T-helper 2 cell treated with Interferon-gamma antibody and Interleukin-4, amounts not matched to agents 100 ng/mL and 5 ng/mL, for 36 hours (primary cell): Measurements from ENCODE around the gene SBF1. TPM values are rescaled to one million over a fixed set of nuclear protein-coding genes. Genes with fewer than 3 reads are reported as not detected.
"Not testable (repeated sequence)": the region's sequence is repeated elsewhere in the genome, so short reads cannot be mapped to it uniquely, and the experiment has no call there.

Source experiments
- intact Hi-C: fragments of 100-400 bp; cut with micrococcal nuclease; formaldehyde crosslinking; loops from one replicate; pipeline ENCODE4 v1.15.1; 2023
- total RNA-seq: library from RNA; stranded (reverse); gene quantifications from 2 replicates; pipeline ENCODE4 v1.2.3, GENCODE V29; 2022

SBF1 gene
- total RNA-seq, 1 donor from 2014 or later, result 152 TPM

DNA sequence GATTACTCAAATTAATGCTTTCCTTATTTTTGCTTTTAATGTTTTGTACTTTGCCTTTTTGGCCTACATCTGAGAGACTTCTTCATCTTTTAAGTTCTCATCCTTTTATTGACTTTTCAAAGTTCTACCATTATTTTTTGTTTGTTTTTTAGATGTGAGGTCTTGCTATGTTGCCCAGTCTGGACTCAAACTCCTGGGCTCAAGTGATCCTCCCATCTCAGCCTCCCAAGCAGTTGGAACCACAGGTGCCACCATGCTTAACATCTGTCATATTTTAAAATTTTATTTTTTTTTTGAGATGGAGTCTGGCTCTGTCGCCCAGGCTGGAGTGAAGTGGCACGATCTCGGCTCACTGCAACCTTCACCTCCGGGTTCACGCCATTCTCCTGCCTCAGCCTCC lies 73.9 kb downstream of the SBF1 start:
- intact Hi-C loops, result no loop called here

DNA sequence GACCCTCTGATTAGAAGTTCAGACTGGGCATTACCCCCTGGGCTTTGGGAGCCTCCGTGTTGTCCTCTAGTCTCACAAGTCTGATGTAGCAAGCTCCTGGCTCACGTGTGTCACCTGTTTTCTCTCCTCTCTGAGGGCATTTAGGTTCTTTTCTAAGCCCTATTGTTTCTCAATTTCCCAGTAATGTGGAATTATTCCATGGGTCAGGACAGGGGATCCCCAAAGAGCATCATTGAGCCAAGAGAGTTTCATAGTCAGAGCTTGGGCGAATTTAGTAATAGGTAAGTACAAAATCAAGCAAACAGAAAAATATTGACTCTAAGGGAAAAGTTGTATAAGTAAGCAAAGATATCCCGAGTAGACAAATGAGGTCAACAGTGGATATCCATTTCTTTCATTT lies 74.4 kb downstream of the SBF1 start:
- intact Hi-C loops, result no loop called here

DNA sequence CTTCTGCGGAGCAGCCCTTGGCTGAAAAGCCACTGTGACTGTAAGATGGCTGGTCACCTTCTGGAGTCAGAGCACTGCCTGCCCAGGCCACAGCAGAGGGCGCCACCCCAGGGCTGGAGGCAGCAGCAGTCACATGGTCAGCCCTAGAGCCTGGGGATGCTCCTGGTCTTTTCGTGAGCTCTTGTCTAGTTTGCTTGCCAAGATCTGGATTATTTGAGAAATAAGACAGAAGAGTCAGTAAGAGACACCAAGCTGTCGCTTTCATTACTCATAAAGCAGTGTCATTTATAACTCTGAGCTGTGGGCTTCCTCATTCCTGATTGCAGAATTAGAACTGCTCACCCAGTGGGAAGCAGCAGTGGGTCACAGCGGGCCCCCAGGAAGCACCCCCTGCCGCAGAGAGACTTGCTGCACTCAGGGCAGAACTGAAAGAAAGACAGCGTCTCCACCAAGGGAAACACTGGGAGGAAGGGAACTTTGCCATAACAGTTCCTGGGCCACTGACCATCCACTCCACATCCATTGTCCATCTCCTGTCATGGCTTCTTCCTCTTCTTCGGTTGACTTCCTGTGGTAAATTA lies 75.0 kb downstream of the SBF1 start:
- intact Hi-C loops, result no loop called here

DNA sequence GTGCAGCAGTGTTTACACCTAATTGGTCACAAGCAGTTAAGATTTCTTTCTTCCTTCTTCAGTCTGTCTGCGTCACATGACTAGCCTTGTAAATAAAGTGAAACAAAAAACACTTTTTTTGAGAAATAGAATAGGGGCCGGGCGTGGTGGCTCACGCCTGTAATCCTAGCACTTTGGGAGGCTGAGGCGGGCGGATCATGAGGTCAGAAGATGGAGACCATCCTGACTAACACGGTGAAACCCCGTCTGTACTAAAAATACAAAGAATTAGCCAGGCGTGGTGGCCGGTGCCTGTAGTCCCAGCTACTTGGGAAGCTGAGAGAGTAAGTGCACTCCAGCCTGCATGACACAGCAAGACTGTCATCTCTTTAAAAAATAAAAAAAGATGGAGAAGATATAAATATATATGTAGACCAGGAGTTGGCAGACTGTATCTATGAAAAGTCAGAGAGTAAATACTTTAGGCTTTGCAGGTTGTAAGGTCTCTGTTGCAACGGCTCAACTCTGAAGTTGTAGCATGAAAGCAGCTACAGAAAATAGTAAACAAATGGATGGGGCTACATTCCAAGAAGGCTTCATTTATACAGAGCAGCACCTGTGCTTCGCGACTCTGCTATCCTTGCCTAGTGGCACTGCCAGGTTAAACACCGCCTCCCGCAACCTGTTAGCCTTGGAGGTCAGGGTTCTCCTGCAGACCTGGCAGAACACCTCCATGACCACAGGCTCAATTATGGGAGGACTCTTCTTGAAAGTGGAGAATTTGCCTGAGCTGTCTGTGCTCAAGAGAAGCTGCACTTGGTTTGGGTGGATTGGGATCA lies 75.8 kb downstream of the SBF1 start:
- intact Hi-C loops, result no loop called here

DNA sequence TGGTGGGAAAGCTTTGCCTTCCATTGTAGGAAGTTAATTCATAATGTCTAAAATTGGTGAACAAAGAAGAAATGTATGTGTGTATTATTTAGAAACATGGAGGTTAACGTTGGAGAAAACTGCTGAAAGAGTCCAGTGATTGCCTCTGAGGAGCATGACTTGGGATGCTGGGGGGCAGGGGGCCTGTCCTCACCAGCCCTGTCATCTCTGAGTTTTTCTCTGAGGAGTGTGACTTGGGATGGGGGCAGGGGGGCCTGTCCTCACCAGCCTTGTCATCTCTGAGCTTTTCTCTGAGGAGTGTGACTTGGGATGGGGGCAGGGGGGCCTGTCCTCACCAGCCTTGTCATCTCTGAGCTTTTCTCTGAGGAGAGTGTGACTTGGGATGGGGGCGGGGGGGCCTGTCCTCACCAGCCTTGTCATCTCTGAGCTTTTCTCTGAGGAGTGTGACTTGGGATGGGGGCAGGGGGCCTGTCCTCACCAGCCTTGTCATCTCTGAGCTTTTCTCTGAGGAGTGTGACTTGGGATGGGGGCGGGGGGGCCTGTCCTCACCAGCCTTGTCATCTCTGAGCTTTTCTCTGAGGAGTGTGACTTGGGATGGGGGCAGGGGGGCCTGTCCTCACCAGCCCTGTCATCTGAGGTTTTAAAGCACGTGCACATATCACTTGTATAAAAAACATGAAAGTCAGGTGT lies 77.3 kb downstream of the SBF1 start:
- intact Hi-C loops, result not testable (repeated sequence)

DNA sequence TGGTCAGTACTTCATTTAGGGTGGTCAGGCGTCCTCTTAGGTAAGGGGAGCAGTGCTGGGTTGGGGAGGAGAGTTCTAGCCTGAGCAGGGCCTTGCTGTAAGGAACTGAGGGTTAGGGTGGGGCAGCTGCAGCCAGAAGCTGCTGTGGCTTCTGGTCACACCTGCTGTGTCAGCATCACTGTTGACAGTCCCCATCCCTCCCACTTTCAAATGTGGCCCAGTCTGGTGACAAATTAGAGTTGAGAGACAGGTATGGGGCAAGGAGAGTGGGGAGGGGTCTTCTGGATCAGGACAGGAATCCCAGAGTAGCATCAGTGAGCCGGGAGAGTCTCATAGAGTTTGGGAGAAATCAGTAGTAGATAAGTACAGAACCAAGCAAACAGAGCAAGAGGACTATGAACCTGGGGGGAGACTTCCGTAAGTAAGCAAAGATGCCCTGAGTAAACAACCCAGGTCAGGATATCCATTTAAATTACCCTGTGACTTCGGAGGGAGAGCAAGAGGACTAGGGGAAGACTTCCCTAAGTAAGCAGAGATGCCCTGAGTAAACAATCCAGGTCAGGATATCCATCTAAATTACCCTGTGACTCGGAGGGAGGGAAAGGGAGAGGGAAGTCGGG lies 78.0 kb downstream of the SBF1 start:
- intact Hi-C loops, result no loop called here

Other genes with a start within 250 kb of the SBF1 start
- 56.4 and 57.5 TPM in 2 replicates for gene TUBGCP6, start 230.0 kb downstream of the SBF1 start, total RNA-seq
- gene HDAC10, start 223.8 kb downstream of the SBF1 start, total RNA-seq, result 87.4 and 88.2 TPM in 2 replicates
- gene MAPK12, start 213.4 kb downstream of the SBF1 start, total RNA-seq, result 5.5 and 5.7 TPM in 2 replicates
- gene MAPK11, start 204.7 kb downstream of the SBF1 start, total RNA-seq, result 10.2 and 12.0 TPM in 2 replicates
- gene PLXNB2, start 167.4 kb downstream of the SBF1 start, total RNA-seq, result 10.1 and 11.0 TPM in 2 replicates
- gene DENND6B, start 148.0 kb downstream of the SBF1 start, total RNA-seq, result 3.2 and 3.3 TPM in 2 replicates
- gene PPP6R2, start 131.7 kb downstream of the SBF1 start, total RNA-seq, result 49.8 and 54.9 TPM in 2 replicates
- 2.1 and 2.5 TPM in 2 replicates for gene ADM2, start 6.5 kb upstream of the SBF1 start, total RNA-seq
- 0.14 TPM in 1 of 2 replicates, not detected in the other for gene MIOX, start 11.8 kb upstream of the SBF1 start, total RNA-seq
- gene LMF2, start 32.7 kb upstream of the SBF1 start, total RNA-seq, result 111 and 118 TPM in 2 replicates
- gene NCAPH2, start 33.2 kb upstream of the SBF1 start, total RNA-seq, result 108 and 114 TPM in 2 replicates
- 7.9 and 8.3 TPM in 2 replicates for gene SCO2, start 50.6 kb upstream of the SBF1 start, total RNA-seq
- 45.6 and 48.8 TPM in 2 replicates for gene TYMP, start 55.0 kb upstream of the SBF1 start, total RNA-seq
- gene KLHDC7B, start 70.9 kb upstream of the SBF1 start, total RNA-seq, result 4.5 and 5.3 TPM in 2 replicates
- not detected in 2 replicates for gene SYCE3, start 87.9 kb upstream of the SBF1 start, total RNA-seq
- gene CPT1B, start 103.4 kb upstream of the SBF1 start, total RNA-seq, result 90.6 and 91.3 TPM in 2 replicates
- 98.8 and 105 TPM in 2 replicates for gene CHKB, start 107.8 kb upstream of the SBF1 start, total RNA-seq
- 0.25 and 0.30 TPM in 2 replicates for gene MAPK8IP2, start 125.8 kb upstream of the SBF1 start, total RNA-seq
- 44.5 and 45.8 TPM in 2 replicates for gene ARSA, start 153.1 kb upstream of the SBF1 start, total RNA-seq
- 0.02 and 0.05 TPM in 2 replicates for gene SHANK3, start 197.8 kb upstream of the SBF1 start, total RNA-seq